GM23338 (cell line): ENCODE results near the gene GATA5. TPM values are rescaled to one million over a fixed set of nuclear protein-coding genes. Genes with fewer than 3 reads are reported as not detected.

ENCODE experiments used
- ATAC-seq: fragments of 200-7000 bp; cut with Tn5 transposase; 3 replicates; pipeline ENCODE4 v1.9.1; 2020
- DNase-seq: peaks from one replicate; pipeline ENCODE4 v3.0.0-alpha.2; 2015; ENCODE audit warnings: low spot score
- H2AFZ ChIP-seq: fragments of 200-600 bp; sonication (generic); 2 replicates; pipeline ENCODE4 v1.8.0; 2016; ENCODE audit warnings: antibody characterized with exemption, mild to moderate bottlenecking, moderate library complexity
- H3F3A ChIP-seq: fragments of 200-600 bp; sonication (generic); replicated peaks from 2 replicates; pipeline ENCODE4 v1.8.0; 2017; ENCODE audit warnings: antibody characterized with exemption, mixed run types, low read depth
- H3K27ac ChIP-seq: fragments of 200-600 bp; sonication (generic); 2 replicates; pipeline ENCODE4 v1.6.1; 2016; ENCODE audit warnings: low read depth
- H3K27me3 ChIP-seq: fragments of 200-600 bp; sonication (generic); 2 replicates; pipeline ENCODE4 v1.8.0; 2016; ENCODE audit warnings: mild to moderate bottlenecking, mixed run types, moderate library complexity; ENCODE audit not compliant: insufficient read depth
- H3K36me3 ChIP-seq: fragments of 200-600 bp; sonication (generic); 2 replicates; pipeline ENCODE4 v1.8.0; 2016; ENCODE audit warnings: mild to moderate bottlenecking; ENCODE audit not compliant: insufficient read depth
- H3K4me1 ChIP-seq: fragments of 200-600 bp; sonication (generic); 2 replicates; pipeline ENCODE4 v1.8.0; 2016; ENCODE audit warnings: mild to moderate bottlenecking, moderate library complexity; ENCODE audit not compliant: insufficient read depth
- H3K4me2 ChIP-seq: fragments of 200-600 bp; sonication (generic); 2 replicates; pipeline ENCODE4 v1.7.1; 2017; ENCODE audit warnings: mixed run types
- H3K4me3 ChIP-seq: fragments of 200-600 bp; sonication (generic); 2 replicates; pipeline ENCODE4 v1.6.1; 2016; ENCODE audit warnings: mixed run types
- H3K79me2 ChIP-seq: fragments of 200-600 bp; sonication (generic); replicated peaks from 2 replicates; pipeline ENCODE4 v1.8.0; 2017; ENCODE audit warnings: mild to moderate bottlenecking; ENCODE audit not compliant: insufficient read depth
- H3K9me2 ChIP-seq: fragments of 200-600 bp; sonication (generic); 2 replicates; pipeline ENCODE4 v1.8.0; 2017; ENCODE audit not compliant: insufficient read depth
- H4K20me1 ChIP-seq: fragments of 200-600 bp; sonication (generic); replicated peaks from 2 replicates; pipeline ENCODE4 v1.8.0; 2017; ENCODE audit warnings: mild to moderate bottlenecking; ENCODE audit not compliant: insufficient read depth
- H3K27ac Mint-ChIP-seq: 2 replicates; pipeline ENCODE4 v1.8.0; 2020; ENCODE audit warnings: inconsistent platforms, mild to moderate bottlenecking, moderate library complexity, mixed read lengths
- H3K27me3 Mint-ChIP-seq: 3 replicates; pipeline ENCODE4 v1.8.0; 2022; ENCODE audit warnings: low read depth, mild to moderate bottlenecking, moderate library complexity, mixed read lengths, inconsistent platforms; ENCODE audit not compliant: insufficient read depth, poor library complexity
- H3K36me3 Mint-ChIP-seq: 3 replicates; pipeline ENCODE4 v1.8.0; 2021; ENCODE audit warnings: low read depth, mild to moderate bottlenecking, inconsistent platforms, moderate library complexity, mixed read lengths
- H3K4me1 Mint-ChIP-seq: 3 replicates; pipeline ENCODE4 v1.8.0; 2020; ENCODE audit warnings: mild to moderate bottlenecking, inconsistent platforms, mixed read lengths
- H3K4me3 Mint-ChIP-seq: 3 replicates; pipeline ENCODE4 v1.8.0; 2021; ENCODE audit warnings: moderate library complexity, mild to moderate bottlenecking, inconsistent platforms, mixed read lengths
- H3K9me3 Mint-ChIP-seq: 3 replicates; pipeline ENCODE4 v1.8.0; 2020; ENCODE audit warnings: moderate library complexity, mild to moderate bottlenecking, inconsistent platforms, mixed read lengths
- CREB1 ChIP-seq: fragments of 250-450 bp; sonication (Bioruptor Pico); IDR thresholded peaks from 2 replicates; pipeline ENCODE4 v1.5.0; 2020; ENCODE audit warnings: low read depth, mild to moderate bottlenecking, moderate library complexity
- EZH2 ChIP-seq: fragments of 200-600 bp; sonication (generic); IDR thresholded peaks from one replicate; pipeline ENCODE4 v1.8.0; 2017; ENCODE audit warnings: antibody characterized with exemption, mild to moderate bottlenecking, low read depth; ENCODE audit not compliant: unreplicated experiment
- EZH2phosphoT487 ChIP-seq: fragments of 200-600 bp; sonication (generic); IDR thresholded peaks from one replicate; pipeline ENCODE4 v1.8.1; 2018; ENCODE audit warnings: antibody characterized with exemption; ENCODE audit not compliant: unreplicated experiment
- JUNB ChIP-seq: IDR thresholded peaks from one replicate; pipeline ENCODE4 v1.6.1; 2016; ENCODE audit warnings: antibody characterized with exemption; ENCODE audit not compliant: unreplicated experiment
- NANOG ChIP-seq: IDR thresholded peaks from 2 replicates; pipeline ENCODE4 v1.6.1; 2016; ENCODE audit warnings: antibody characterized with exemption, borderline replicate concordance
- POLR2AphosphoS5 ChIP-seq: IDR thresholded peaks from 2 replicates; pipeline ENCODE4 v1.6.1; 2016; ENCODE audit warnings: antibody characterized with exemption, low read depth
- REST ChIP-seq: IDR thresholded peaks from one replicate; pipeline ENCODE4 v1.6.1; 2018; ENCODE audit warnings: antibody characterized with exemption; ENCODE audit not compliant: unreplicated experiment
- STAT1 ChIP-seq: IDR thresholded peaks from one replicate; pipeline ENCODE4 v1.6.1; 2016; ENCODE audit warnings: antibody characterized with exemption; ENCODE audit not compliant: unreplicated experiment
- ZNF114 ChIP-seq: fragments of 250-450 bp; sonication (Bioruptor Pico); IDR thresholded peaks from 2 replicates; pipeline ENCODE4 v1.5.0; 2020; ENCODE audit warnings: mild to moderate bottlenecking, moderate library complexity
- ZNF331 ChIP-seq: fragments of 250-450 bp; sonication (Bioruptor Pico); IDR thresholded peaks from 2 replicates; pipeline ENCODE4 v1.5.0; 2020; ENCODE audit warnings: low read depth, mild to moderate bottlenecking, moderate library complexity
- ZNF462 ChIP-seq: fragments of 250-450 bp; sonication (Bioruptor Pico); IDR thresholded peaks from 2 replicates; pipeline ENCODE4 v1.5.0; 2020; ENCODE audit warnings: mild to moderate bottlenecking, moderate library complexity
- polyA plus RNA-seq: library from polyadenylated mRNA; unstranded; fragments of >200 nt; fragmentation: Nextera tagmentation; extraction: Ambion mirVana; gene quantifications from 2 replicates; pipeline ENCODE4 v1.2.1, GENCODE V29; 2016
- total RNA-seq: library from RNA; depleted of rRNA; stranded (reverse); fragments of >200 nt; shearing (Covaris generic); gene quantifications from 2 replicates; pipeline ENCODE4 v1.2.3, GENCODE V29; 2014
- TF ChIP-seq, protein P1 (sequence below): IDR thresholded peaks from 2 replicates; pipeline ENCODE4 v1.6.1; 2016; ENCODE audit warnings: antibody characterized with exemption
- TF ChIP-seq, protein P2 (sequence below), 2 experiments: fragments of 200-600 bp in 1 of 2; sonication (generic) in 1 of 2; conservative IDR thresholded peaks; 2 replicates each; pipeline versions ENCODE4 v1.5.1 to v1.6.1; 2016 to 2017; ENCODE audit warnings: antibody characterized with exemption in 2 of 2, low read depth in 2 of 2, mild to moderate bottlenecking in 2 of 2, moderate library complexity in 1 of 2

The GATA5 gene
- total and polyA plus RNA-seq, 2 experiments from 2014 or later, result 0.60 to 0.73 TPM

DNA sequence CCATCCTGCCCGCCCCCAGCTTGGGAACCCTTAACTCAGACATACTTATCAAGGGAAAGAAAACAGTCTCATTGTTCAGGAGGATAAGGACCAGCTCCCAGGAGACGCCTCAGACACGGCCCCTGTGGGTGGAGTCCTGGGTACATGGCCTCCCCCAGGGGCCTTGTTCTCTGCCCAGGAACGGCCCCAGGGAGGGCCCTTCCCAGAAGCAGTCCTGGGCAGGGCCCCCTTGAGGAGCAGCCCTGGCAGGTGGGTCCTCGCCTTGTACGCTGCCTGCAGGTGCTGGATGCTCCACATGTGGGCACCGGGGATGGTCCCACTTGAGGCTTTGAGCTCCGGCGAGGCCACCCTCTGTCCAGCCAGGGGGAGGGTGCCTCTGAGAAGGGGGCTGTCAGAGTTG, 4.5 kb upstream of the GATA5 start:
- Histone ChIP-seq H3K27me3 (peaks cover 51% of the 10 kb centered on the region), H2AFZ (no peak overlapping the region), H3K79me2 (no peaks in the 10 kb centered on the region), H4K20me1 (no peaks in the 10 kb centered on the region), H3K4me1 (peaks cover 4% of the 10 kb centered on the region; the same call in 1 of the 2 replicates), H3K27ac (no peak overlapping the region), H3K9me2 (no peaks in the 10 kb centered on the region), H3K36me3 (no peaks in the 10 kb centered on the region), H3K4me3 (no peak overlapping the region), H3F3A (no peaks in the 10 kb centered on the region), H3K4me2 (no peak overlapping the region)
- Mint-ChIP-seq H3K9me3 (0 out of 3 replicates have a peak, but pooled peaks cover 3% of the 10 kb centered on the region), H3K4me3 (no peak overlapping the region), H3K4me1 (peaks cover 32% of the 10 kb centered on the region), H3K36me3 (peaks cover 4% of the 10 kb centered on the region; the same call in 1 of the 3 replicates), H3K27me3 (peaks cover 74% of the 10 kb centered on the region), H3K27ac (no peak overlapping the region)
- ATAC-seq (no peak), DNase-seq (no peak)
- TF ChIP-seq NANOG (no peak), CREB1 (CRISPR knock-in tag) (no peak), POLR2AphosphoS5 (no peak), EZH2 (no peak), ZNF114 (CRISPR knock-in tag) (no peak), EZH2phosphoT487 (no peak), ZNF331 (CRISPR knock-in tag) (no peak), REST (no peak), STAT1 (no peak), ZNF462 (CRISPR knock-in tag) (no peak), JUNB (no peak)
- TF ChIP-seq, protein P1, sequence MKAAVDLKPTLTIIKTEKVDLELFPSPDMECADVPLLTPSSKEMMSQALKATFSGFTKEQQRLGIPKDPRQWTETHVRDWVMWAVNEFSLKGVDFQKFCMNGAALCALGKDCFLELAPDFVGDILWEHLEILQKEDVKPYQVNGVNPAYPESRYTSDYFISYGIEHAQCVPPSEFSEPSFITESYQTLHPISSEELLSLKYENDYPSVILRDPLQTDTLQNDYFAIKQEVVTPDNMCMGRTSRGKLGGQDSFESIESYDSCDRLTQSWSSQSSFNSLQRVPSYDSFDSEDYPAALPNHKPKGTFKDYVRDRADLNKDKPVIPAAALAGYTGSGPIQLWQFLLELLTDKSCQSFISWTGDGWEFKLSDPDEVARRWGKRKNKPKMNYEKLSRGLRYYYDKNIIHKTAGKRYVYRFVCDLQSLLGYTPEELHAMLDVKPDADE, result no peak
- TF ChIP-seq, protein P2, sequence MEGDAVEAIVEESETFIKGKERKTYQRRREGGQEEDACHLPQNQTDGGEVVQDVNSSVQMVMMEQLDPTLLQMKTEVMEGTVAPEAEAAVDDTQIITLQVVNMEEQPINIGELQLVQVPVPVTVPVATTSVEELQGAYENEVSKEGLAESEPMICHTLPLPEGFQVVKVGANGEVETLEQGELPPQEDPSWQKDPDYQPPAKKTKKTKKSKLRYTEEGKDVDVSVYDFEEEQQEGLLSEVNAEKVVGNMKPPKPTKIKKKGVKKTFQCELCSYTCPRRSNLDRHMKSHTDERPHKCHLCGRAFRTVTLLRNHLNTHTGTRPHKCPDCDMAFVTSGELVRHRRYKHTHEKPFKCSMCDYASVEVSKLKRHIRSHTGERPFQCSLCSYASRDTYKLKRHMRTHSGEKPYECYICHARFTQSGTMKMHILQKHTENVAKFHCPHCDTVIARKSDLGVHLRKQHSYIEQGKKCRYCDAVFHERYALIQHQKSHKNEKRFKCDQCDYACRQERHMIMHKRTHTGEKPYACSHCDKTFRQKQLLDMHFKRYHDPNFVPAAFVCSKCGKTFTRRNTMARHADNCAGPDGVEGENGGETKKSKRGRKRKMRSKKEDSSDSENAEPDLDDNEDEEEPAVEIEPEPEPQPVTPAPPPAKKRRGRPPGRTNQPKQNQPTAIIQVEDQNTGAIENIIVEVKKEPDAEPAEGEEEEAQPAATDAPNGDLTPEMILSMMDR (conservative IDR thresholded peaks at IDR 0.05; ENCODE audit: low read depth in 2 of 2), result no peak
